Measurements from ENCODE around the gene MIF. TPM values are rescaled to one million over a fixed set of nuclear protein-coding genes. Genes with fewer than 3 reads are reported as not detected.

Gene MIF
- total RNA-seq, 4 donors from 2014 or later, result 164 to 261 (median 237) TPM

GRCh38 chr22:23908587-23909205, 14.5 kb downstream of the MIF start:
- 52% methylated on average over 6 of the region's 11 CpGs; no CpG with 5 or more reads in 1 of the 2 donors for WGBS, 2 donors (ENCODE audit: low coverage in 1 of 2)
- Histone ChIP-seq H3K4me3 (no peak overlapping the region), H3K9me3 (no peaks in the 10 kb centered on the region), H3K27ac (peak overlapping the region in 1 of 4 donors; percentile 13), H3K27me3 (no peaks in the 10 kb centered on the region), H3K4me1 (peaks cover 0 to 20% (median 5%) of the 10 kb centered on the region in 3 donors), H3K36me3 (no peaks in the 10 kb centered on the region)
- TF ChIP-seq POLR2A (IDR thresholded peaks at IDR 0.05) (no peak), EP300 (IDR thresholded peaks at IDR 0.05) (no peak), POLR2AphosphoS5 (IDR thresholded peaks at IDR 0.05) (no peak)
- TF ChIP-seq, protein P1, sequence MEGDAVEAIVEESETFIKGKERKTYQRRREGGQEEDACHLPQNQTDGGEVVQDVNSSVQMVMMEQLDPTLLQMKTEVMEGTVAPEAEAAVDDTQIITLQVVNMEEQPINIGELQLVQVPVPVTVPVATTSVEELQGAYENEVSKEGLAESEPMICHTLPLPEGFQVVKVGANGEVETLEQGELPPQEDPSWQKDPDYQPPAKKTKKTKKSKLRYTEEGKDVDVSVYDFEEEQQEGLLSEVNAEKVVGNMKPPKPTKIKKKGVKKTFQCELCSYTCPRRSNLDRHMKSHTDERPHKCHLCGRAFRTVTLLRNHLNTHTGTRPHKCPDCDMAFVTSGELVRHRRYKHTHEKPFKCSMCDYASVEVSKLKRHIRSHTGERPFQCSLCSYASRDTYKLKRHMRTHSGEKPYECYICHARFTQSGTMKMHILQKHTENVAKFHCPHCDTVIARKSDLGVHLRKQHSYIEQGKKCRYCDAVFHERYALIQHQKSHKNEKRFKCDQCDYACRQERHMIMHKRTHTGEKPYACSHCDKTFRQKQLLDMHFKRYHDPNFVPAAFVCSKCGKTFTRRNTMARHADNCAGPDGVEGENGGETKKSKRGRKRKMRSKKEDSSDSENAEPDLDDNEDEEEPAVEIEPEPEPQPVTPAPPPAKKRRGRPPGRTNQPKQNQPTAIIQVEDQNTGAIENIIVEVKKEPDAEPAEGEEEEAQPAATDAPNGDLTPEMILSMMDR (IDR thresholded peaks at IDR 0.05), result no peak
- no peak for ATAC-seq

DNA sequence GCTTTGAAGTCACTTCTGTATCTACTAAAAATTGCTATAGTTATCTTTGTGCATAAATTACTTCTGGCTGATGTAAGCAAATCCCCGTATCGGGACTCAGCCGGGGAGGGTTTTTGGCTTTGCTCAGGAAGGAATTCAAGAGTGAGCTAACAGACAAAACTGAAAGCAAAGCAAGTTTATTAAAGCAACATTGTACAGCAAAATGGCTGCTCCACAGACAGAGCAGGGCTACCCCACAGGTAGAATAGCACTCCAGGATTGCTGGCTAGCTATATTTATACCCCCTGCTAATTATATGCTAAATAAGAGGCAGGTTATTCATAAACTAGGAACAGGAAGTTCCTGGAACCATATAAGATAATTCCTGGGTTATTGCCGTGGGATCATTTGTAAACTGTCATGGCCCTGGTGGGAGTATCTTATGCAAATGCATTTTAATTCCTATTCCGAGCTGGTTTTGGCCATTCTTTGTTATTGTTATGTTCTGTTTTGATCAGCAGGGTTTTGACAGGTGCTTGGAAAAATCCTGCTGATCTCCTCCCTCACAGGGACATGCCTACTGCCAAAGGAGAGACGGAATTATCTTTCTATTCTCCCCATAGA, 15.2 kb downstream of the MIF start:
- no peaks in the 10 kb centered on the region for H3K36me3 ChIP-seq
- no peak for ATAC-seq
- peaks cover 0 to 20% (median 5%) of the 10 kb centered on the region in 3 donors for H3K4me1 ChIP-seq
- peak overlapping the region in 1 of 4 donors; percentile 13 for H3K27ac ChIP-seq
- 12 to 55% methylated on average over 4 to 6 of the region's 6 CpGs for WGBS, 2 donors (ENCODE audit: low coverage in 1 of 2)
- no peaks in the 10 kb centered on the region for H3K27me3 ChIP-seq
- no peak overlapping the region for H3K4me3 ChIP-seq
- H3K9me3 ChIP-seq, result no peaks in the 10 kb centered on the region
- TF ChIP-seq, protein P1 (IDR thresholded peaks at IDR 0.05), result no peak
- TF ChIP-seq EP300 (IDR thresholded peaks at IDR 0.05) (no peak), POLR2A (IDR thresholded peaks at IDR 0.05) (no peak), POLR2AphosphoS5 (IDR thresholded peaks at IDR 0.05) (no peak)

DNA sequence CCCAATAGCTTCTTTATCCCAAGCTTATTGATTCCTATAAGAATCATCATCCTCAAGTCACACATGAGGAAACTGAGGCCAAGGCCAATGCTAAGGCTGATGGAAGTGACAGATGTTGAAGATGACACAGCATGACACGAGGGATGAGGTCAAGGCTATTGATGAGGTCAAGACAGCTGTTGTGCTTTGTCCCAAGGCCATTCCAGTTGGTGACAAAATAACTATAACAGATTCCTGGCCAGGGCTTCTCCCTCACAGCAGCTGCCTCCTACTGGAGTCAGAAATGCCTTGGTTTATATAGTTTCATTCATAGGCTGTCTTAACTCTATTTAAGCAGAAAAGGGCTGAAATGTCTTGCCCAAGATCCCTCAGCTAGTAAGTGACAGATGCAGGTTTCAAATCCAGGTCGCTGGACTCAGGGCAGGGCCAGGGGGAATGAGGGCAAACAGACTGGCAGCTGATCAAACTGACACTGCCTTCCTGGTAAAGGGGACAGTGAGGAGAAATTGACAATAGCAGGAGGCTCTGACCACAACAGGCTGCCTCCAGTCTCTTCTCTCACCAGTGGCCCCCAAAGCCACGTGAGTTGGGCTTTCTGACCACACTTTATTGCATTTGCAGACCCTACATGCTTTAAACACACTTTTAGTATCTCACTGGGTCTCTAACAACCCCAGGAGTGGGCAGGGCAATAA, 16.5 kb downstream of the MIF start:
- H3K4me3 ChIP-seq, result no peak overlapping the region
- no peaks in the 10 kb centered on the region for H3K27me3 ChIP-seq
- H3K9me3 ChIP-seq, result no peaks in the 10 kb centered on the region
- H3K36me3 ChIP-seq, result no peaks in the 10 kb centered on the region
- H3K4me1 ChIP-seq, result peaks cover 0 to 20% (median 5%) of the 10 kb centered on the region in 3 donors
- H3K27ac ChIP-seq, result no peak overlapping the region
- TF ChIP-seq POLR2A (IDR thresholded peaks at IDR 0.05) (no peak), EP300 (IDR thresholded peaks at IDR 0.05) (no peak), POLR2AphosphoS5 (IDR thresholded peaks at IDR 0.05) (no peak)
- TF ChIP-seq, protein P1 (IDR thresholded peaks at IDR 0.05), result no peak
- no peak for ATAC-seq
- WGBS, 2 donors (ENCODE audit: low coverage in 1 of 2), result 71 to 83% methylated on average over 2 of the region's 3 CpGs

DNA sequence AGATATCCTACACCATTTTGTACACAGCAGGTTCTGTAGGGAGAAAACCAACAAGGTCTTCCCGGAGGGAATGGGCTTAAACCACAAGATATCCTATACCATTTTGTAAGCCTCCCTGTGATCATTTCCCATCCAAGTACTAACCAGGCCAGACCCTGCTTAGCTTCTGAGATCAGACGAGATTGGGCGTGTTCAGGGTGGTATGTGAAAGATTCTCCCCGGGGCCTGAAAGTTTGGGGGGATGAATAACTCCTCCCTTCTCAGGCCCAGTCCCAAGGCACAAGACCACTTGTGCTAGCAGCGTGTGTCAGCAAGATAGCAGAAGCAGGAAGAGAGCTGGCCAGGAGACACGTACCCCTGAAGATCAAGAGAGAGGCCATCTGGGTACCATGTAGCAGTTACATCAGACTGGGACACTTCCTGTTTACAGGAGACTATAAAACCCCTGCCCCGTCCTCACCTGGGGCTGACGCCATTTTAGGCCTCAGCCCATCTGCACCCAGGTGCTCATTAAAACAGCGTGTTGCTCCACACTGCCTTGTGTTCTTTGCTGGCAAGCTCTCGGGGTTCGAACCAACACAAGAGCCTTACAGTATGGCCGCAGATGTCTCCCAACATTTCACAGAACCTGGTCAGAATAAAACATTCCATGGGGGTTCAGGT, 17.3 kb downstream of the MIF start:
- no peak for ATAC-seq

More for the DNA sequence above, 17.3 kb downstream of the MIF start:
- H3K36me3 ChIP-seq, result no peaks in the 10 kb centered on the region
- TF ChIP-seq EP300 (IDR thresholded peaks at IDR 0.05) (no peak), POLR2A (IDR thresholded peaks at IDR 0.05) (no peak)
- TF ChIP-seq, protein P1 (IDR thresholded peaks at IDR 0.05), result no peak
- WGBS, 2 donors (ENCODE audit: low coverage in 1 of 2), result 84 to 97% methylated on average over 5 to 8 of the region's 12 CpGs
- H3K4me3 ChIP-seq, result no peak overlapping the region
- H3K4me1 ChIP-seq, result peaks cover 0 to 20% (median 5%) of the 10 kb centered on the region in 3 donors
- no peak overlapping the region for H3K27ac ChIP-seq
- no peaks in the 10 kb centered on the region for H3K9me3 ChIP-seq
- no peaks in the 10 kb centered on the region for H3K27me3 ChIP-seq
